ENCODE measurements around the gene NUDT9. TPM values are rescaled to one million over a fixed set of nuclear protein-coding genes. Genes with fewer than 3 reads are reported as not detected.
"Not testable (repeated sequence)": the region's sequence is repeated elsewhere in the genome, so short reads cannot be mapped to it uniquely, and the experiment has no call there.

Gene NUDT9
- total RNA-seq, 2 experiments from 2014 or later = 10.9 to 11.0 TPM

DNA sequence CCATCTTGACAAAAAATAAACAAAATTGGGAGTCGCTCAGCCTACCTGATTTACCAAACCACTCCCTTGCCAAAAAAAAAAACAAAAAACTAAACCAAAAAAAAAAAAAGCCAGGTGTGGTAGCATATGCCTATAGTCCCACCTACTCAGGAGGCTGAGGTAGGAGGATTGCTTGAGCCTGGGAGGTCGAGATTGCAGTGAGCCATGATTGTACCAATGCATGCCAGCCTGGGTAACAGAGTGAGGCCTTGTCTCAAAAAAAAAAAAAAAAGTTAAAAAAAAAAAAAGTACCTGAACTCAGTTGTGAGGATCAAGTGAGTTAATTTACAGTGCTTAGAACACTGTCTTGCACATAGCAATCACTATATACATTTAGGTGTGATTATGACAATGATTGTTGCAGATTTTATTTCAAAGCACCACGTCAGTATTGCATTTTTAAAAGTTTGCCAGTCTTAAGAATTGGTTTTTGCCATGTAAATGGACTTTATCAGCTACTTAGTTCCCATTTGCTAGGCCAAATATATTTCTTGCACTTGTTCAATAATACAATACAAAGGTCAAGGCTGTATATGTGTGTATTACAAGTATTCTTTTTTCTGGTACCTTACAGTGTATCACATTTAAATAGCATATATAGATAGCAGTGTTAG, 4.6 kb downstream of the NUDT9 start:
- Mint-ChIP-seq H3K27me3 (ENCODE audit: low read depth) (no peaks in the 10 kb centered on the region), H3K4me3 (no peak overlapping the region), H3K9me3 (ENCODE audit: insufficient read depth) (no peaks in the 10 kb centered on the region), H3K27ac (no peak overlapping the region), H3K4me1 (ENCODE audit: low read depth) (peaks cover 16% of the 10 kb centered on the region), H3K36me3 (ENCODE audit: low read depth) (peaks cover 3% of the 10 kb centered on the region)
- CTCF ChIA-PET = no interaction called here
- DNase-seq (no peak), ATAC-seq (no peak)
- POLR2A ChIA-PET = no interaction called here

DNA sequence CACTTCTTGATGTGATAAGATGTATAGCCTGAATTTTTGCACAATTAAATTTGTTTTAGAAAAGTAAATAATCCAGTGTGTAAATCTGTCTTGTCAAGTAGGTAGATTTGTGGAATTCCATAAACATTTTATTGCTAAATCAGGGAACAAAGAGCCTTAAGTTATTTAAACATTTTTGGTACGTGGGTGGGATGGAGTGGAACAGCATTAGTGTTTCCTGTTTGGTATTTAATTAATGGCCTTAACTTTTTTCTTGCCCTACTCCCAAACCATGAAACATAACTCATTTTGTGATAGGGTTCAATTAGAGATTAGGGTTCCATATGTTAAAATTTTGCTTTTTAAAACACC, 5.1 kb downstream of the NUDT9 start:
- ATAC-seq (no peak), DNase-seq (no peak)
- H3K36me3 Mint-ChIP-seq (ENCODE audit: low read depth) = peaks cover 3% of the 10 kb centered on the region
- H3K4me1 Mint-ChIP-seq (ENCODE audit: low read depth) = peaks cover 15% of the 10 kb centered on the region
- H3K4me3 Mint-ChIP-seq = no peak overlapping the region
- no peaks in the 10 kb centered on the region for H3K27me3 Mint-ChIP-seq (ENCODE audit: low read depth)
- ChIA-PET POLR2A (no interaction called here), CTCF (no interaction called here)
- no peak overlapping the region for H3K27ac Mint-ChIP-seq
- no peaks in the 10 kb centered on the region for H3K9me3 Mint-ChIP-seq (ENCODE audit: insufficient read depth)

DNA sequence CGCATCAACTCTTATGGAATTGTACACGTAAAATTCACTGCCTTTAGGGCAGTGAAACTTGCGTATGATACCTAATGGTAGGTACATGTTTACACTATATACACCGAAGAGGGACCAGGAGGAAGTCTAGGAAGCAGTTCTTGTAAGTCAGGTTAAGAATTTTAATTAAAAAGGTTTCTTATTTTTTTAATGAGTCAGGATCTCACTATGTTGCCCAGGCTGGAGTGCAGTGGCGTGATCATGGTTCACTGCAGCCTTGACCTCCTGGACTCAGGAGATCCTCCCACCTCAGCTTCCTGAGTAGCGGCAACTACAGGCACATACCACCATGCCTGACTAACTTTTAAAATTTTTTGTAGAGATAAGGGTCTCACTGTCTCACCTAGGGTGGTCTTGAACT, 6.6 kb downstream of the NUDT9 start:
- Mint-ChIP-seq H3K9me3 (ENCODE audit: insufficient read depth) (no peaks in the 10 kb centered on the region), H3K36me3 (ENCODE audit: low read depth) (peaks cover 4% of the 10 kb centered on the region), H3K4me3 (no peak overlapping the region), H3K4me1 (ENCODE audit: low read depth) (peaks cover 8% of the 10 kb centered on the region), H3K27me3 (ENCODE audit: low read depth) (no peaks in the 10 kb centered on the region), H3K27ac (no peak overlapping the region)
- POLR2A ChIA-PET = no interaction called here
- DNase-seq = no peak
- ATAC-seq = no peak
- CTCF ChIA-PET = no interaction called here

DNA sequence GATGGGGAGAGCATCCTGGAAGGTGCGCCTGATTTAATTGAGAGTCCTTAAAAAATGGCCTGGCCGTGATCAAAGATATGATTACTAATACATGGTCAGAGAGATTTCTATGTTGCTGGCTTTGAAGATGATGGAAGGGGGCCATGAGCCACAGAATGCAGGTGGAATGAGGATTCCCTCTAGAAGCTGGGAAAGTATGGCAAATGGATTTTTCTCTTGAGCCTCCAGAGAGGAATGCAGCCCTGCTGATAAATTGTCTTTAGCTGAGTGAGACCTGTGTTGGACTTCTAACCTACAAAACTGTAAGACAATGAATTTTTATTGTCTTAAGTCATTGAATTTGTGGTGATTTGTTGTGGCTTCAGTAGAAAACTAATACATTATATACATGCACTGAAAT, 7.7 kb downstream of the NUDT9 start:
- ChIA-PET POLR2A (no interaction called here), CTCF (no interaction called here)
- Mint-ChIP-seq H3K36me3 (ENCODE audit: low read depth) (peaks cover 4% of the 10 kb centered on the region), H3K27me3 (ENCODE audit: low read depth) (no peaks in the 10 kb centered on the region), H3K4me3 (no peak overlapping the region), H3K27ac (no peak overlapping the region), H3K9me3 (ENCODE audit: insufficient read depth) (no peaks in the 10 kb centered on the region), H3K4me1 (ENCODE audit: low read depth) (peaks cover 2% of the 10 kb centered on the region)
- no peak for DNase-seq
- ATAC-seq = no peak

DNA sequence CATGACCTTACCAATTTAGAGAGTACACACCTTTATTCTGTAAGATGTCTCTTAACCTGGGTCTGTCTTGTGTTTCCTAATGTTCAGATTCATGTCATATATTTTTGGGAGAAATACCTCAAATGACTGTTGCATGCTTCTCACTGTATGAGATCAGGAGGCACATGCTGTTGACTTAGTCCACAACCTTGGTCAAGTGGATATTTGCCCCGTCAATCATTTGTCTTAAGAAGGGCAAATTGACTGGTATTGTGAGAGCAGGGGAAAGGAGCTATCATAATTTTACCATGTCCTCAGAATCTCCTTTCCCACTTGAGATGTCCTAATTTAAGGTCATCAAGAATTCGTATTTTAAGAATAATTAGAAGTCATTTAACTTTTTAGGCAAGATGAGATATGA, 11.0 kb downstream of the NUDT9 start:
- no peak overlapping the region for H3K27ac Mint-ChIP-seq
- POLR2A ChIA-PET = no interaction called here

DNA sequence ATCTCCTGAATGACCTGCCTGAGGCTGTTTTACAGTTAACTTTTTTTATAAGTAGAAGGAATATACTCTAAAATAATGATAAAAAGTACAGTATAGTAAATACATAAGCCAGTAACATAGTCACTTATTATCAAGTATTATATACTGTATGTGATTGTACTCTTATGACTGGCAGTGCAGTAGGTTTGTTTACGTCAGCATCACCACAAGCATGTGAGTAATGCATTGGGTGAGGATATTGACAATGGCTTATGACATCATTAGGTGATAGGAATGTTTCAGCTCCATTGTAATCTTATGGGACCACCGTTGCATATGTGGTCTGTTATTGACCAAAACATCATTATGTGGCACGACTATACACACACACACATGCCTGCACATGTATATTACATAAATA, 20.5 kb downstream of the NUDT9 start:
- ChIA-PET POLR2A (no interaction called here), CTCF (interaction anchor here (1.2 kb wide), 1 partner anchor 89 kb away, joined by 3 read pairs; no protein-coding TSS in a partner anchor)
- no peaks in the 10 kb centered on the region for H3K9me3 Mint-ChIP-seq (ENCODE audit: insufficient read depth)
- no peaks in the 10 kb centered on the region for H3K4me1 Mint-ChIP-seq (ENCODE audit: low read depth)
- H3K27me3 Mint-ChIP-seq (ENCODE audit: low read depth) = no peaks in the 10 kb centered on the region
- DNase-seq = no peak
- ATAC-seq = no peak
- H3K27ac Mint-ChIP-seq = no peak overlapping the region
- peaks cover 23% of the 10 kb centered on the region for H3K36me3 Mint-ChIP-seq (ENCODE audit: low read depth)
- H3K4me3 Mint-ChIP-seq = no peak overlapping the region

More for the DNA sequence above, 11.0 kb downstream of the NUDT9 start:
- no peak for DNase-seq
- no peak for ATAC-seq
- no peak overlapping the region for H3K4me3 Mint-ChIP-seq
- H3K4me1 Mint-ChIP-seq (ENCODE audit: low read depth) = no peaks in the 10 kb centered on the region
- H3K36me3 Mint-ChIP-seq (ENCODE audit: low read depth) = peaks cover 16% of the 10 kb centered on the region
- no peaks in the 10 kb centered on the region for H3K27me3 Mint-ChIP-seq (ENCODE audit: low read depth)
- CTCF ChIA-PET = interaction anchor here (1.3 kb wide), 1 partner anchor 58 kb away, joined by 5 read pairs; no protein-coding TSS in a partner anchor
- H3K9me3 Mint-ChIP-seq (ENCODE audit: insufficient read depth) = no peaks in the 10 kb centered on the region

DNA sequence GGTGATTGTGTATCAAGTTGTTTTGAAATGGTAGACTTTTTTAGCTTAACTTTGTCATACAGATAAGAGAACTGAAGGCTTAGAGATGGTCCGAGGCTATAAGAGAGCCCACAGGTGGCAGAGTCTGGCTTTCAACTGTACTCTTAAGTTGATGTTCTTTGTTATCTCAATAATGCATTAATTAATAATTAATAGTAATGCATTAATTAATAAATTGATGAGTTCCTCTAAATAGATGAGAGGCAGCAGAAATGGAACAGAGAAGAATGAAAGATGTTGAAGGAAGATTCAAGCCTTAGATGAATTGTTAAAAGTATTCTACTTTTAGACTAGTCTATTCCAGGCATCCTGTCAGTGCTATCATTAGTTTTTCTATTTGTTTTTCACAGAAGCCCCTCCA, 22.4 kb downstream of the NUDT9 start:
- no peak for DNase-seq
- Mint-ChIP-seq H3K36me3 (ENCODE audit: low read depth) (peaks cover 20% of the 10 kb centered on the region), H3K4me1 (ENCODE audit: low read depth) (no peaks in the 10 kb centered on the region), H3K27ac (no peak overlapping the region), H3K9me3 (ENCODE audit: insufficient read depth) (no peaks in the 10 kb centered on the region), H3K4me3 (no peak overlapping the region), H3K27me3 (ENCODE audit: low read depth) (no peaks in the 10 kb centered on the region)
- CTCF ChIA-PET = interaction anchor here (0.6 to 1.7 kb wide), 2 partner anchors 69 to 91 kb away, joined by 3 to 5 read pairs; no protein-coding TSS in a partner anchor
- POLR2A ChIA-PET = no interaction called here
- no peak for ATAC-seq

DNA sequence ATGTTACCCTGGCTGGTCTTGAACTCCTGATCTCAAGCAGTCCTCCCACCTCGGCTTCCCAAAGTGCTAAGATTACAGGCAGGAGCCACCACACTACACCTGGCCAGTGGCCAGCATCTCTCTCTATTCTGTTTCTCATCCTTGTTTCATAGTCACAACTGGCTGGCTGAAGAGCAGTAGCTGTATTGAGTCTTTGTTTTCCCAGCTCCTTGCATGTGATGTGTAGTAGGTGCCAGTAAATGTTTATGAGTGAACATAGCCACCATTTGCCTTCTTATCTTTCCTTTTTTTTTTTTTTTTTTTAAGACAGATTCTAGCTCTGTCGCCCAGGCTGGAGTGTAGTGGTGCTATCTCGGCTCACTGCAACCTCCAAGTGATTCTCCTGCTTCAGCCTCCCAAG, 23.6 kb downstream of the NUDT9 start:
- POLR2A ChIA-PET = no interaction called here
- CTCF ChIA-PET = interaction anchor here (2.6 kb wide), 1 partner anchor 70 kb away, joined by 7 read pairs; no protein-coding TSS in a partner anchor
- no peak overlapping the region for H3K27ac Mint-ChIP-seq
- no peaks in the 10 kb centered on the region for H3K4me1 Mint-ChIP-seq (ENCODE audit: low read depth)
- peaks cover 18% of the 10 kb centered on the region for H3K36me3 Mint-ChIP-seq (ENCODE audit: low read depth)
- H3K4me3 Mint-ChIP-seq = no peak overlapping the region
- DNase-seq = no peak
- no peaks in the 10 kb centered on the region for H3K27me3 Mint-ChIP-seq (ENCODE audit: low read depth)
- no peaks in the 10 kb centered on the region for H3K9me3 Mint-ChIP-seq (ENCODE audit: insufficient read depth)
- no peak for ATAC-seq

DNA sequence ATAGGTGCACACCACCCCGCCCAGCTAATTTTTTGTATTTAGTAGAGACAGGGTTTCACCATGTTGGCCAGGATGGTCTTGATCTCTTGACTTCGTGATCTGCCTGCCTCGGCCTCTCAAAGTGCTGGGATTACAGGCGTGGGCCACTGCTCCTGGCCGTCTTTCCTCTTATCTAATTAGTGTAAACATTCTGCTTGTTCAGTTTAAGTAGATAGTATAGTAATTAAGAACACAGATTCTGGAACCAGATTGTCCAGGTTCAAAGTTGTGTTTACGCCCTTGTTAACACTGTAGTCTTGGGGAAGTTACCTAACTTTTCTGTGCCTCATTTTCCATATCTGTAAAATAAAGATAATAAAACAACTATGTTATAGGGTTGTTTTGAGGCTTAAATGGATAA, 24.0 kb downstream of the NUDT9 start:
- H3K4me1 Mint-ChIP-seq (ENCODE audit: low read depth); H3K4me3 Mint-ChIP-seq; DNase-seq; POLR2A ChIA-PET; H3K9me3 Mint-ChIP-seq (ENCODE audit: insufficient read depth); ATAC-seq; H3K27ac Mint-ChIP-seq; H3K27me3 Mint-ChIP-seq (ENCODE audit: low read depth): not testable (repeated sequence)
- peaks cover 18% of the 10 kb centered on the region for H3K36me3 Mint-ChIP-seq (ENCODE audit: low read depth)
- CTCF ChIA-PET = interaction anchor here (2.6 kb wide), 1 partner anchor 70 kb away, joined by 7 read pairs; no protein-coding TSS in a partner anchor

DNA sequence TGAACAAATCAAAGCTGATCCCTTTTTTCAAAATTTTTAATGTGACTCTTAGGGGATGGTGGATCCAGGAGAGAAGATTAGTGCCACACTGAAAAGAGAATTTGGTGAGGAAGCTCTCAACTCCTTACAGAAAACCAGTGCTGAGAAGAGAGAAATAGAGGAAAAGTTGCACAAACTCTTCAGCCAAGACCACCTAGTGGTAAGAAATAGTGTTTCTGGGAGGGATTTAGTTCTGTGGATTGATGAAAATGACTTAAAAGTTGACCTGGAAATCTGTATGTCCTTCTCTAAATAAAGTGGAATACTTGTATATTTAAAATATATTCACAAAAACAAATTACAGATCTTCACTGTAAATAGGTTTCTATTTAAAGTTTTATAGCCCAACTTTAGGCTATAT, 29.2 kb downstream of the NUDT9 start:
- POLR2A ChIA-PET = interaction anchor here (1.0 kb wide), 1 partner anchor 61 kb away, joined by 4 read pairs; the partner anchor contains the start of gene HSD17B11
- Mint-ChIP-seq H3K9me3 (ENCODE audit: insufficient read depth) (no peaks in the 10 kb centered on the region), H3K27ac (no peak overlapping the region), H3K4me1 (ENCODE audit: low read depth) (no peaks in the 10 kb centered on the region), H3K36me3 (ENCODE audit: low read depth) (peaks cover 10% of the 10 kb centered on the region), H3K4me3 (no peak overlapping the region), H3K27me3 (ENCODE audit: low read depth) (no peaks in the 10 kb centered on the region)
- ATAC-seq = no peak
- CTCF ChIA-PET = interaction anchor here (0.9 kb wide), 1 partner anchor 76 kb away, joined by 3 read pairs; no protein-coding TSS in a partner anchor
- DNase-seq = no peak

DNA sequence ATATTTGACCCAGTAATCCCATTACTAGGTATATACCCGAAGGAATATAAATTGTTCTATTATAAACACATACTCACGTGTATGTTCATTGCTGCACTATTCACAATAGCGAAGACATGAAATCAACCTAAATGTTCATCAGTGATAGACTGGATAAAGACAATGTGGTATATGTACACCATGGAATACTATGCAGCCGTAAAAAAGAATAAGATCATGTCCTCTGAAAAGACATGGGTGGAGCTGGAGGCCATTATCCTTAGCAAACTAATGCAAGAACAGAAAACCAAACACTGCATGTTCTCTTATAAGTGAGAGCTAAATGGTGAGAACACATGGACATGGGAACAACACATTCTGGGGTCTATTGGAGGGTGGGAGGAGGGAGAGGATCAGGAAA, 36.5 kb downstream of the NUDT9 start:
- DNase-seq (no peak), ATAC-seq (no peak)
- Mint-ChIP-seq H3K4me3 (no peak overlapping the region), H3K27ac (no peak overlapping the region), H3K4me1 (ENCODE audit: low read depth) (no peaks in the 10 kb centered on the region), H3K9me3 (ENCODE audit: insufficient read depth) (no peaks in the 10 kb centered on the region), H3K27me3 (ENCODE audit: low read depth) (no peaks in the 10 kb centered on the region), H3K36me3 (ENCODE audit: low read depth) (peaks cover 16% of the 10 kb centered on the region)
- CTCF ChIA-PET = interaction anchor here (0.9 to 1.6 kb wide), 4 partner anchors 9 to 105 kb away, joined by 3 to 11 read pairs (median 4); no protein-coding TSS in a partner anchor
- POLR2A ChIA-PET = interaction anchor here (0.7 kb wide), 1 partner anchor 1040 kb away, joined by 3 read pairs; no protein-coding TSS in a partner anchor

DNA sequence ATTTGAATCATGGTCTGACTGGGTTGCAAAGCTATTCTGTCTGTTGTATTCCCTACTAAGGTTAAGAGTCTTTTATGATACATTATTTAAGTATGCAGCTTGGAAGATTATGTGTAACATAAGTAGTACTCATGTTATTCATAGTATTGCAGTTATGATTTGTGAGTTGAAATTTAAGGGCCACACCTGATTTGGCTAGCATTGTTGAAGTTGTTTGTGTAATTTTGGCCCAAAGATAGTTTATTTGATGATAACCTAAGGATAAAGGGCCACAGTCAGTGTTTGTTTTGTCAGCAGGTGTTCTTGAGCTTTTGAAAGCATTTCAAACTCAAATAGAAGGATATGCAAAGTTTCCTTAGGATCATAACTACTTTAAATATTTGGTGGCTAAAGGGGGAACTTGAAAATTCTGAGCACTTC, 38.9 kb downstream of the NUDT9 start:
- CTCF ChIA-PET = interaction anchor here (1.3 kb wide), 1 partner anchor 84 kb away, joined by 3 read pairs; no protein-coding TSS in a partner anchor
- H3K9me3 Mint-ChIP-seq (ENCODE audit: insufficient read depth) = no peaks in the 10 kb centered on the region
- no peak for ATAC-seq

More for the DNA sequence above, 38.9 kb downstream of the NUDT9 start:
- Mint-ChIP-seq H3K4me3 (no peak overlapping the region), H3K4me1 (ENCODE audit: low read depth) (no peaks in the 10 kb centered on the region), H3K27me3 (ENCODE audit: low read depth) (no peaks in the 10 kb centered on the region), H3K27ac (no peak overlapping the region), H3K36me3 (ENCODE audit: low read depth) (peaks cover 14% of the 10 kb centered on the region)
- no peak for DNase-seq
- POLR2A ChIA-PET = no interaction called here

Measured in activated CD8-positive, alpha-beta T cell treated with anti-CD3 and anti-CD28 coated beads, Interleukin-2, amount 10 ng/mL, durations not matched to agents 7 days and 5 days (primary cell).